Activated CD8-positive, alpha-beta memory T cell treated with anti-CD3 and anti-CD28 coated beads, Interleukin-2, amount 50 U/mL, for 1 hour (primary cell): ENCODE measurements around the gene LDLRAD4.
"Not testable (repeated sequence)": the region's sequence is repeated elsewhere in the genome, so short reads cannot be mapped to it uniquely, and the experiment has no call there.

Experiments
- DNase-seq: peaks from one replicate; pipeline ENCODE4 v3.0.0-alpha.2; 2020; ENCODE audit errors: extremely low read depth

LDLRAD4 gene

GRCh38 chr18:13486686-13487085 is 268.1 kb downstream of the LDLRAD4 start:
- DNase-seq: no peak

- no peak for DNase-seq
Measured at GRCh38 chr18:13487237-13487636, 268.7 kb downstream of the LDLRAD4 start.

GRCh38 chr18:13488281-13488929 is 269.8 kb downstream of the LDLRAD4 start:
- no peak for DNase-seq

GRCh38 chr18:13489303-13489702 is 270.7 kb downstream of the LDLRAD4 start:
- DNase-seq: not testable (repeated sequence)

- DNase-seq: no peak
Measured at GRCh38 chr18:13491138-13491537, 272.6 kb downstream of the LDLRAD4 start.

- DNase-seq: no peak
Measured at GRCh38 chr18:13492314-13492713, 273.8 kb downstream of the LDLRAD4 start.

GRCh38 chr18:13493079-13493478 is 274.5 kb downstream of the LDLRAD4 start:
- no peak for DNase-seq

- DNase-seq: no peak
Measured at GRCh38 chr18:13493725-13494124, 275.2 kb downstream of the LDLRAD4 start.

GRCh38 chr18:13494871-13495445 is 276.4 kb downstream of the LDLRAD4 start:
- DNase-seq: no peak

- DNase-seq: no peak
Measured at GRCh38 chr18:13495961-13496360, 277.4 kb downstream of the LDLRAD4 start.

- no peak for DNase-seq
Measured at GRCh38 chr18:13496691-13497281, 278.2 kb downstream of the LDLRAD4 start.

GRCh38 chr18:13499803-13500202 is 281.2 kb downstream of the LDLRAD4 start:
- no peak for DNase-seq

GRCh38 chr18:13500227-13500865 is 281.8 kb downstream of the LDLRAD4 start:
- no peak for DNase-seq

GRCh38 chr18:13500869-13501542 is 282.4 kb downstream of the LDLRAD4 start:
- no peak for DNase-seq

- DNase-seq: no peak
Measured at GRCh38 chr18:13501543-13501887, 283.0 kb downstream of the LDLRAD4 start.

- no peak for DNase-seq
Measured at GRCh38 chr18:13501891-13502290, 283.3 kb downstream of the LDLRAD4 start.

- DNase-seq: no peak
Measured at GRCh38 chr18:13502585-13502984, 284.0 kb downstream of the LDLRAD4 start.

- DNase-seq: no peak
Measured at GRCh38 chr18:13503836-13504235, 285.3 kb downstream of the LDLRAD4 start.

GRCh38 chr18:13505780-13506345 is 287.3 kb downstream of the LDLRAD4 start:
- no peak for DNase-seq

- DNase-seq: no peak
Measured at GRCh38 chr18:13510594-13510993, 292.0 kb downstream of the LDLRAD4 start.

GRCh38 chr18:13511961-13512577 is 293.5 kb downstream of the LDLRAD4 start:
- no peak for DNase-seq

GRCh38 chr18:13513021-13513420 is 294.5 kb downstream of the LDLRAD4 start:
- no peak for DNase-seq
